Naive thymus-derived CD4-positive, alpha-beta T cell (primary cell): Measurements from ENCODE around the gene DYNC2I2. TPM values are rescaled to one million over a fixed set of nuclear protein-coding genes. Genes with fewer than 3 reads are reported as not detected.
A peak's percentile ranks its signal among the peaks of the same experiment; 100 is the strongest.

Source experiments
- ATAC-seq: fragments of 150-1000 bp; cut with Tn5 transposase; 2 replicates; pipeline ENCODE4 v1.10.0; 2021; ENCODE audit warnings: mild to moderate bottlenecking, moderate library complexity
- CTCF ChIA-PET: fragments of 350-600 bp; sonication (Branson Sonifier 250); formaldehyde crosslinking; loops from one replicate; lab custom pipeline; 2021; ENCODE audit warnings: antibody characterized with exemption; lab: Charles Lee
- POLR2A ChIA-PET: fragments of 350-600 bp; sonication (Branson Sonifier 250); formaldehyde crosslinking; loops from one replicate; lab custom pipeline; 2021; ENCODE audit warnings: antibody characterized with exemption, inconsistent platforms; lab: Charles Lee
- DNase-seq, 9 donors: peaks; one replicate each; pipeline versions ENCODE4 v3.0.0 to v3.0.0-alpha.2; 2020 to 2022; ENCODE audit warnings: mixed read lengths in 1 of 9
- H3K27ac ChIP-seq: one replicate; pipeline ENCODE4 v1.7.0; 2013; ENCODE audit warnings: mild to moderate bottlenecking, low read depth, low read length, moderate library complexity
- H3K27me3 ChIP-seq, 2 donors: one replicate each; pipeline ENCODE4 v1.7.0; 2013; ENCODE audit warnings: low read length in 2 of 2, mild to moderate bottlenecking in 2 of 2, moderate library complexity in 2 of 2; ENCODE audit not compliant: control insufficient read depth in 2 of 2, insufficient read depth in 2 of 2
- H3K36me3 ChIP-seq, 3 experiments: 1 replicate in 2 of 3; 2 replicates in 1 of 3; pipeline ENCODE4 v1.7.0; 2013; ENCODE audit warnings: low read length in 3 of 3, mild to moderate bottlenecking in 3 of 3, moderate library complexity in 1 of 3; ENCODE audit not compliant: insufficient read depth in 3 of 3, control insufficient read depth in 2 of 3
- H3K4me1 ChIP-seq, 2 donors: one replicate each; pipeline ENCODE4 v1.7.0; 2013; ENCODE audit warnings: low read length in 2 of 2, mild to moderate bottlenecking in 2 of 2, moderate library complexity in 1 of 2; ENCODE audit not compliant: control insufficient read depth in 2 of 2, insufficient read depth in 2 of 2
- H3K4me3 ChIP-seq: 2 replicates; pipeline ENCODE4 v1.7.0; 2013; ENCODE audit warnings: mild to moderate bottlenecking, low read length
- H3K9me3 ChIP-seq, 3 experiments: 1 replicate in 2 of 3; 2 replicates in 1 of 3; pipeline ENCODE4 v1.7.0; 2013; ENCODE audit warnings: low read length in 3 of 3; ENCODE audit not compliant: control insufficient read depth in 2 of 3
- H3K27ac Mint-ChIP-seq, 9 donors: one replicate each; pipeline ENCODE4 v1.8.0; 2020 to 2022; ENCODE audit warnings: mixed read lengths in 9 of 9, mild to moderate bottlenecking in 8 of 9, moderate library complexity in 5 of 9, inconsistent platforms in 2 of 9
- H3K27me3 Mint-ChIP-seq, 5 donors: one replicate each; pipeline ENCODE4 v1.8.0; 2021 to 2022; ENCODE audit warnings: mixed read lengths in 5 of 5, mild to moderate bottlenecking in 1 of 5
- H3K36me3 Mint-ChIP-seq, 5 donors: one replicate each; pipeline ENCODE4 v1.8.0; 2020 to 2022; ENCODE audit warnings: mixed read lengths in 5 of 5, mild to moderate bottlenecking in 3 of 5, inconsistent platforms in 1 of 5
- H3K4me1 Mint-ChIP-seq, 7 donors: one replicate each; pipeline ENCODE4 v1.8.0; 2020 to 2022; ENCODE audit warnings: mixed read lengths in 7 of 7, mild to moderate bottlenecking in 3 of 7, inconsistent platforms in 1 of 7
- H3K4me3 Mint-ChIP-seq, 10 donors: one replicate each; pipeline ENCODE4 v1.8.0; 2020 to 2022; ENCODE audit warnings: mild to moderate bottlenecking in 10 of 10, mixed read lengths in 10 of 10, moderate library complexity in 6 of 10, inconsistent platforms in 2 of 10
- H3K9me3 Mint-ChIP-seq, 11 donors: one replicate each; pipeline ENCODE4 v1.8.0; 2020 to 2022; ENCODE audit warnings: mixed read lengths in 11 of 11, mild to moderate bottlenecking in 4 of 11, inconsistent platforms in 1 of 11, moderate library complexity in 1 of 11
- intact Hi-C, 2 donors: fragments of 100-400 bp; cut with micrococcal nuclease; formaldehyde crosslinking; loops; one replicate each; pipeline ENCODE4 v1.15.1; 2023
- polyA plus RNA-seq, 2 donors: library from polyadenylated mRNA; unstranded; fragments of 300-500 nt; fragmentation: Illumina TruSeq; gene quantifications; one replicate each; pipeline ENCODE4 v1.2.3, GENCODE V29; 2021
- total RNA-seq, 6 experiments: library from RNA in 5 of 6; stranded (reverse) in 5 of 6; gene quantifications; 1 replicate in 5 of 6; 2 replicates in 1 of 6; pipeline ENCODE4 v1.2.3 and lab custom pipeline; 2021 to 2026

Gene DYNC2I2
- total and polyA plus RNA-seq, 7 experiments from 2014 or later: 1.4 to 41.7 (median 3.7) TPM

GRCh38 chr9:128642675-128643245 lies 13.9 kb downstream of the DYNC2I2 start:
- H3K27ac ChIP-seq: no peak overlapping the region
- no peaks in the 10 kb centered on the region for H3K36me3 ChIP-seq
- intact Hi-C loops: no loop called here
- Mint-ChIP-seq H3K27ac (peak overlapping the region in 4 of 9 donors; percentile 10 to 50 (median 20)), H3K36me3 (peaks cover 0 to 1% (median 0%) of the 10 kb centered on the region in 5 donors), H3K4me3 (peak overlapping the region in 1 of 10 donors; percentile 40), H3K4me1 (peaks cover 0 to 3% (median 0%) of the 10 kb centered on the region in 7 donors), H3K27me3 (no peaks in the 10 kb centered on the region), H3K9me3 (no peaks in the 10 kb centered on the region)
- no peaks in the 10 kb centered on the region for H3K27me3 ChIP-seq
- no peak overlapping the region for H3K4me3 ChIP-seq
- H3K9me3 ChIP-seq: no peaks in the 10 kb centered on the region
- DNase-seq (no peak), ATAC-seq (no peak)
- ChIA-PET CTCF (no interaction called here), POLR2A (interaction anchor here (0.6 kb wide), 1 partner anchor 299 kb away, joined by 3 read pairs; no protein-coding TSS in a partner anchor)
- no peaks in the 10 kb centered on the region for H3K4me1 ChIP-seq

- Mint-ChIP-seq H3K4me1 (peaks cover 0 to 3% (median 0%) of the 10 kb centered on the region in 7 donors), H3K4me3 (no peak overlapping the region), H3K27ac (no peak overlapping the region), H3K9me3 (no peaks in the 10 kb centered on the region), H3K36me3 (peaks cover 0 to 1% (median 0%) of the 10 kb centered on the region in 5 donors), H3K27me3 (no peaks in the 10 kb centered on the region)
- CTCF ChIA-PET: no interaction called here
- H3K27ac ChIP-seq: no peak overlapping the region
- intact Hi-C loops: no loop called here
- no peaks in the 10 kb centered on the region for H3K27me3 ChIP-seq
- POLR2A ChIA-PET: no interaction called here
- no peaks in the 10 kb centered on the region for H3K4me1 ChIP-seq
- no peaks in the 10 kb centered on the region for H3K36me3 ChIP-seq
- no peaks in the 10 kb centered on the region for H3K9me3 ChIP-seq
- ATAC-seq (no peak), DNase-seq (no peak)
- no peak overlapping the region for H3K4me3 ChIP-seq
Measured at GRCh38 chr9:128640603-128641002, 16.0 kb downstream of the DYNC2I2 start.

GRCh38 chr9:128638580-128638979 lies 18.1 kb downstream of the DYNC2I2 start:
- Histone ChIP-seq H3K9me3 (no peaks in the 10 kb centered on the region), H3K4me1 (no peaks in the 10 kb centered on the region), H3K27ac (no peak overlapping the region), H3K27me3 (no peaks in the 10 kb centered on the region), H3K36me3 (peaks cover 0 to 8% (median 0%) of the 10 kb centered on the region in 3 experiments), H3K4me3 (no peak overlapping the region)
- ChIA-PET CTCF (interaction anchor here (0.7 to 1.3 kb wide), 2 partner anchors 9 to 10 kb away, joined by 3 to 7 read pairs; no protein-coding TSS in a partner anchor), POLR2A (no interaction called here)
- ATAC-seq: no peak
- Mint-ChIP-seq H3K27me3 (no peaks in the 10 kb centered on the region), H3K9me3 (no peaks in the 10 kb centered on the region), H3K4me1 (peaks cover 0 to 3% (median 0%) of the 10 kb centered on the region in 7 donors), H3K4me3 (no peak overlapping the region), H3K36me3 (peaks cover 0 to 1% (median 0%) of the 10 kb centered on the region in 5 donors), H3K27ac (peak overlapping the region in 1 of 9 donors; percentile 54)
- intact Hi-C loops: no loop called here
- no peak for DNase-seq

DNA sequence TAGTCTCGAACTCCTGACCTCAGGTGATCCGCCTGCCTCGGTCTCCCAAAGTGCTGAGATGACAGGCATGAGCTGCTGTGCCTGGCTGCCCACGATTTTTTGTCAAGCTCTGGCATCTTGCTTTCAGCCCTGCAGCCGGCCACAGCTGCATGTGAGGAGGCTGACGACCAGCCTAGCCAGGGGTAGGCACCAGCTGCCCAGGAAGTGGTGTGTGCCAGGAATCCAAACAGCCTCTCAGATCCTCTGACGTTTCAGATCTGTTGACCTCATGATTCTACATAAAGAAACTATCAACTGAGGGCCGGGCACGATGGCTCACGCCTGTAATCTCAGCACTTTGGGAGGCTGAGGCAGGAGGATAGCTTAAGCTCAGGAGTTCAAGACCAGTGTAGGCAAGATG lies 19.0 kb downstream of the DYNC2I2 start:
- CTCF ChIA-PET: interaction anchor here (0.6 to 1.0 kb wide), 3 partner anchors 10 to 261 kb away, joined by 3 read pairs; no protein-coding TSS in a partner anchor
- POLR2A ChIA-PET: no interaction called here
- ATAC-seq: no peak

GRCh38 chr9:128636556-128637530 lies 19.8 kb downstream of the DYNC2I2 start:
- Mint-ChIP-seq H3K9me3 (no peaks in the 10 kb centered on the region), H3K27ac (peak overlapping the region in 2 of 9 donors; percentile 33 to 58), H3K36me3 (peaks cover 0 to 13% (median 2%) of the 10 kb centered on the region in 5 donors), H3K4me3 (no peak overlapping the region), H3K27me3 (no peaks in the 10 kb centered on the region), H3K4me1 (no peaks in the 10 kb centered on the region)
- no peak overlapping the region for H3K4me3 ChIP-seq
- no peaks in the 10 kb centered on the region for H3K9me3 ChIP-seq
- ATAC-seq (no peak), DNase-seq (no peak)
- no peaks in the 10 kb centered on the region for H3K4me1 ChIP-seq
- H3K36me3 ChIP-seq: peaks cover 5 to 25% (median 5%) of the 10 kb centered on the region in 3 experiments
- intact Hi-C loops: no loop called here
- CTCF ChIA-PET: interaction anchor here (1.0 kb wide), 1 partner anchor 21 kb away, joined by 3 read pairs; no protein-coding TSS in a partner anchor
- H3K27me3 ChIP-seq: no peaks in the 10 kb centered on the region
- POLR2A ChIA-PET: no interaction called here
- H3K27ac ChIP-seq: no peak overlapping the region

More for the DNA sequence above, 19.0 kb downstream of the DYNC2I2 start:
- Mint-ChIP-seq H3K27me3 (no peaks in the 10 kb centered on the region), H3K4me3 (no peak overlapping the region), H3K36me3 (peaks cover 0 to 7% (median 0%) of the 10 kb centered on the region in 5 donors), H3K4me1 (peaks cover 0 to 1% (median 0%) of the 10 kb centered on the region in 7 donors), H3K27ac (no peak overlapping the region), H3K9me3 (no peaks in the 10 kb centered on the region)
- DNase-seq: no peak
- no peaks in the 10 kb centered on the region for H3K4me1 ChIP-seq
- H3K36me3 ChIP-seq: peaks cover 0 to 17% (median 2%) of the 10 kb centered on the region in 3 experiments
- no peak overlapping the region for H3K27ac ChIP-seq
- H3K4me3 ChIP-seq: no peak overlapping the region
- no peaks in the 10 kb centered on the region for H3K27me3 ChIP-seq
- intact Hi-C loops: no loop called here
- H3K9me3 ChIP-seq: no peaks in the 10 kb centered on the region

DNA sequence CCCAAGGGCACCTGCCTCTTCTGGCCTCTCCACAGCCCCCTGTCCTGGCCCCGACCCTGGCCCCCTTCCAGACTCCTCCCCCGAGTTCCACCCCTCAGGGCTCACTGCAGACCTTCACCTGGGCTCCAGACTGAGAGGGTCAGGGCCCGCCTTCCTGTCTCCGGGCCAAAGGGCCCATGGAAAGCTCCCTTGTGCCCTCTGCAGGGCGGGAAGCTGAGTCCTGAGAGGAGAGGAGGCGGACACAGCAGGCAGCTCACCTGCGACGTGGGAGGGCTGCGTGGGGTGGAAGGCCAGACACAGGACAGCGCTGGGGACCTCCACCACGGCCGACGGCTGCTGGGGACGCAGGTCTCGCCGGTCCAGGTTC lies 20.6 kb downstream of the DYNC2I2 start:
- H3K9me3 ChIP-seq: no peaks in the 10 kb centered on the region
- Mint-ChIP-seq H3K4me3 (no peak overlapping the region), H3K27me3 (no peaks in the 10 kb centered on the region), H3K27ac (no peak overlapping the region), H3K36me3 (peaks cover 0 to 16% (median 5%) of the 10 kb centered on the region in 5 donors), H3K9me3 (no peaks in the 10 kb centered on the region), H3K4me1 (no peaks in the 10 kb centered on the region)
- CTCF ChIA-PET: no interaction called here
- ATAC-seq (no peak), DNase-seq (no peak)
- intact Hi-C loops: no loop called here
- POLR2A ChIA-PET: no interaction called here
- H3K27me3 ChIP-seq: no peaks in the 10 kb centered on the region
- peaks cover 5 to 34% (median 7%) of the 10 kb centered on the region in 3 experiments for H3K36me3 ChIP-seq
- no peaks in the 10 kb centered on the region for H3K4me1 ChIP-seq
- H3K27ac ChIP-seq: no peak overlapping the region
- no peak overlapping the region for H3K4me3 ChIP-seq
